Panc1 (cell line): ENCODE results near the gene AVEN. TPM values are rescaled to one million over a fixed set of nuclear protein-coding genes. Genes with fewer than 3 reads are reported as not detected.

ENCODE experiments used
- ATAC-seq: fragments of 200-7000 bp; cut with Tn5 transposase; 2 replicates; pipeline ENCODE4 v1.9.1; 2020; ENCODE audit warnings: mild to moderate bottlenecking, moderate library complexity
- BruUV-seq: library from RNA; stranded (reverse); fragments of 400-500 nt; replicated peaks from 2 replicates; lab custom pipeline; 2021; lab: Mats Ljungman, UMichigan
- CTCF ChIA-PET: fragments of 300-600 bp; sonication (Branson Sonifier 250); formaldehyde crosslinking; loops from one replicate; lab custom pipeline; 2022; ENCODE audit warnings: antibody characterized with exemption; lab: Charles Lee
- POLR2A ChIA-PET: fragments of 300-600 bp; sonication (Branson Sonifier 250); formaldehyde crosslinking; loops from one replicate; lab custom pipeline; 2022; ENCODE audit warnings: antibody characterized with exemption; lab: Charles Lee
- DNase-seq: peaks from one replicate; pipeline ENCODE4 v3.0.0-alpha.2; 2010; ENCODE audit warnings: low read depth, low spot score
- H3K27ac ChIP-seq: 2 replicates; pipeline ENCODE4 v1.5.1; 2011; ENCODE audit warnings: mild to moderate bottlenecking, low read length, inconsistent platforms
- H3K27me3 ChIP-seq: fragments of 200-500 bp; sonication (Bioruptor generic); 2 replicates; pipeline ENCODE4 v1.6.0; 2014; ENCODE audit warnings: low read length, inconsistent platforms; ENCODE audit not compliant: control insufficient read depth, insufficient read depth
- H3K36me3 ChIP-seq: fragments of 200-500 bp; sonication (Bioruptor generic); 2 replicates; pipeline ENCODE4 v1.5.1; 2014; ENCODE audit warnings: inconsistent platforms, mild to moderate bottlenecking, low read length, moderate library complexity; ENCODE audit not compliant: control insufficient read depth, insufficient read depth
- H3K4me1 ChIP-seq: 2 replicates; pipeline ENCODE4 v1.5.1; 2011; ENCODE audit warnings: inconsistent platforms, mild to moderate bottlenecking, low read length, moderate library complexity; ENCODE audit not compliant: control insufficient read depth, insufficient read depth
- H3K4me3 ChIP-seq, 2 experiments: 2 replicates each; pipeline ENCODE4 v1.5.1; 2011 to 2012; ENCODE audit warnings: low read depth in 2 of 2, low read length in 2 of 2, mild to moderate bottlenecking in 2 of 2, inconsistent platforms in 1 of 2, moderate library complexity in 1 of 2
- H3K9me3 ChIP-seq: fragments of 200-500 bp; sonication (Bioruptor generic); 2 replicates; pipeline ENCODE4 v1.5.1; 2014; ENCODE audit warnings: low read depth, mild to moderate bottlenecking, inconsistent platforms, low read length, moderate library complexity; ENCODE audit not compliant: control insufficient read depth, insufficient read depth
- CTCF ChIP-seq: fragments of 450-650 bp; IDR thresholded peaks from 2 replicates; pipeline ENCODE4 v1.5.1; 2017; ENCODE audit warnings: mild to moderate bottlenecking
- POLR2AphosphoS5 ChIP-seq: IDR thresholded peaks from 2 replicates; pipeline ENCODE4 v1.6.1; 2012; ENCODE audit warnings: mild to moderate bottlenecking, low read depth, low read length, moderate library complexity
- REST ChIP-seq, 2 experiments: IDR thresholded peaks; 2 replicates each; pipeline ENCODE4 v1.6.1; 2011 to 2012; ENCODE audit warnings: low read depth in 2 of 2, control low read depth in 1 of 2, low read length in 1 of 2, mild to moderate bottlenecking in 1 of 2, moderate library complexity in 1 of 2; ENCODE audit not compliant: insufficient read depth in 1 of 2
- SIN3A ChIP-seq: IDR thresholded peaks from 2 replicates; pipeline ENCODE4 v1.6.1; 2012; ENCODE audit warnings: low read depth, mild to moderate bottlenecking, low read length, moderate library complexity, borderline replicate concordance; ENCODE audit not compliant: insufficient read depth
- TCF7L2 ChIP-seq: IDR thresholded peaks from 2 replicates; pipeline ENCODE4 v1.6.1; 2011; ENCODE audit warnings: mild to moderate bottlenecking, low read depth, low read length, inconsistent platforms
- in situ Hi-C: cut with HindIII; loops from 2 replicates; pipeline ENCODE4 v1.10.0; 2016; ENCODE audit warnings: low sequenced_read_pairs, low pct_unique_long_range_greater_than_20kb
- intact Hi-C: fragments of 100-400 bp; cut with micrococcal nuclease; formaldehyde crosslinking; loops from one replicate; pipeline ENCODE4 v1.10.0; 2022; ENCODE audit not compliant: unreplicated experiment
- total RNA-seq: library from RNA; stranded (reverse); gene quantifications from one replicate; pipeline ENCODE4 v1.2.1, GENCODE V29; 2021; ENCODE audit not compliant: unreplicated experiment

AVEN gene
- total RNA-seq, 1 experiment from 2014 or later, result 18.4 TPM

- no TSS peak for BruUV-seq
- in situ Hi-C loops (no loop called here), intact Hi-C loops (no loop called here)
- ChIA-PET CTCF (no interaction called here), POLR2A (no interaction called here)
- no peaks in the 10 kb centered on the region for H3K4me1 ChIP-seq
- DNase-seq (no peak), ATAC-seq (peak; percentile 68; the same call in 1 of the 2 replicates)
- no peak overlapping the region for H3K4me3 ChIP-seq
- no peaks in the 10 kb centered on the region for H3K36me3 ChIP-seq
- no peak overlapping the region for H3K27ac ChIP-seq
- no peaks in the 10 kb centered on the region for H3K9me3 ChIP-seq
- H3K27me3 ChIP-seq, result no peaks in the 10 kb centered on the region
- TF ChIP-seq TCF7L2 (no peak), SIN3A (no peak), POLR2AphosphoS5 (no peak), CTCF (no peak), REST (IDR thresholded peaks at IDR 0.05; ENCODE audit: insufficient read depth in 1 of 2, low read depth in 2 of 2, low read length in 1 of 2) (no peak)
These were observed 50.6 kb downstream of the AVEN start for GRCh38 chr15:33988384-33988783.

- H3K4me3 ChIP-seq, result no peak overlapping the region
- BruUV-seq, result no TSS peak
- H3K9me3 ChIP-seq, result no peaks in the 10 kb centered on the region
- DNase-seq, result no peak
- in situ Hi-C loops (no loop called here), intact Hi-C loops (no loop called here)
- no peaks in the 10 kb centered on the region for H3K36me3 ChIP-seq
- H3K27me3 ChIP-seq, result no peaks in the 10 kb centered on the region
- ChIA-PET CTCF (interaction anchor here (0.6 kb wide), 1 partner anchor 222 kb away, joined by 8 read pairs; no protein-coding TSS in a partner anchor), POLR2A (no interaction called here)
- H3K4me1 ChIP-seq, result no peaks in the 10 kb centered on the region
- no peak for TF ChIP-seq TCF7L2
- no peak for TF ChIP-seq SIN3A
- TF ChIP-seq CTCF, result no peak
- no peak for TF ChIP-seq POLR2AphosphoS5
- no peak for TF ChIP-seq REST (IDR thresholded peaks at IDR 0.05; ENCODE audit: insufficient read depth in 1 of 2, low read depth in 2 of 2, low read length in 1 of 2)
- H3K27ac ChIP-seq, result no peak overlapping the region
- no peak for ATAC-seq
These were observed 51.6 kb downstream of the AVEN start for GRCh38 chr15:33987444-33987843.
